B cell (primary cell): ENCODE results near the gene NTS. TPM values are rescaled to one million over a fixed set of nuclear protein-coding genes. Genes with fewer than 3 reads are reported as not detected.

ENCODE experiments used
- ATAC-seq: fragments of 200-7000 bp; cut with Tn5 transposase; one replicate; pipeline ENCODE4 v1.10.0; 2021; ENCODE audit warnings: low read depth, mild to moderate bottlenecking, moderate number of reproducible peaks, moderate library complexity
- CTCF ChIA-PET: fragments of 350-600 bp; sonication (Branson Sonifier 250); formaldehyde crosslinking; loops from one replicate; lab custom pipeline; 2021; ENCODE audit warnings: antibody characterized with exemption, inconsistent platforms; lab: Charles Lee
- POLR2A ChIA-PET: fragments of 350-600 bp; sonication (Branson Sonifier 250); formaldehyde crosslinking; loops from one replicate; lab custom pipeline; 2021; ENCODE audit warnings: antibody characterized with exemption; lab: Charles Lee
- DNase-seq: peaks from one replicate; pipeline ENCODE4 v3.0.0; 2013
- H2AFZ ChIP-seq: 2 replicates; pipeline ENCODE4 v1.6.1; 2012; ENCODE audit warnings: mild to moderate bottlenecking, low read depth, low read length; ENCODE audit not compliant: insufficient read depth, poor library complexity, severe bottlenecking
- H3K27ac ChIP-seq, 2 donors: 1 replicate in 1 of 2; 2 replicates in 1 of 2; pipeline ENCODE4 v1.5.1; 2012 to 2013; ENCODE audit warnings: low read length in 2 of 2, mild to moderate bottlenecking in 2 of 2, moderate library complexity in 1 of 2
- H3K27me3 ChIP-seq, 4 experiments: fragments of 200-600 bp in 1 of 4; sonication (generic) in 1 of 4; replicated peaks in 1 of 4; 1 replicate in 2 of 4; 2 replicates in 2 of 4; pipeline versions ENCODE4 v1.6.1 to v1.7.0; 2013 to 2016; ENCODE audit warnings: low read length in 3 of 4, mild to moderate bottlenecking in 2 of 4, mixed read lengths in 1 of 4, moderate library complexity in 1 of 4; ENCODE audit not compliant: insufficient read depth in 4 of 4, control insufficient read depth in 3 of 4; ENCODE audit errors: control extremely low read depth in 1 of 4
- H3K36me3 ChIP-seq, 2 experiments: replicated peaks in 1 of 2; 1 replicate in 1 of 2; 2 replicates in 1 of 2; pipeline versions ENCODE4 v1.6.1 to v1.7.1; 2013; ENCODE audit warnings: low read length in 1 of 2; ENCODE audit not compliant: insufficient read depth in 2 of 2, control insufficient read depth in 1 of 2; ENCODE audit errors: control extremely low read depth in 1 of 2, extremely low read depth in 1 of 2
- H3K4me1 ChIP-seq, 2 donors: fragments of 200-600 bp in 1 of 2; sonication (generic) in 1 of 2; 1 replicate in 1 of 2; 2 replicates in 1 of 2; pipeline versions ENCODE4 v1.5.1 to v1.6.1; 2013 to 2017; ENCODE audit warnings: low read length in 2 of 2; ENCODE audit not compliant: control insufficient read depth in 2 of 2, insufficient read depth in 2 of 2
- H3K4me2 ChIP-seq: replicated peaks from 2 replicates; pipeline ENCODE3; 2012; ENCODE audit warnings: mild to moderate bottlenecking, low read depth, low read length; ENCODE audit not compliant: poor library complexity, severe bottlenecking
- H3K4me3 ChIP-seq, 5 experiments: fragments of 200-600 bp in 1 of 5; sonication (generic) in 1 of 5; 1 replicate in 3 of 5; 2 replicates in 2 of 5; pipeline versions ENCODE4 v1.5.1 to v1.7.0; 2011 to 2016; ENCODE audit warnings: low read length in 4 of 5, mild to moderate bottlenecking in 4 of 5, low read depth in 2 of 5, control low read depth in 1 of 5, moderate library complexity in 1 of 5; ENCODE audit not compliant: insufficient read depth in 1 of 5; ENCODE audit errors: control extremely low read depth in 1 of 5, extremely low read depth in 1 of 5
- H3K79me2 ChIP-seq: fragments of 200-600 bp; sonication (generic); one replicate; pipeline ENCODE4 v1.6.0; 2016; ENCODE audit warnings: low read length; ENCODE audit not compliant: control insufficient read depth, insufficient read depth
- H3K9ac ChIP-seq: fragments of 200-600 bp; sonication (generic); 2 replicates; pipeline ENCODE4 v1.6.1; 2017; ENCODE audit warnings: mild to moderate bottlenecking, low read length, moderate library complexity
- H3K9me3 ChIP-seq, 3 donors: one replicate each; pipeline versions ENCODE4 v1.6.1 to v1.7.1; 2013; ENCODE audit warnings: low read length in 2 of 3; ENCODE audit not compliant: control insufficient read depth in 2 of 3, insufficient read depth in 1 of 3; ENCODE audit errors: control extremely low read depth in 1 of 3
- H4K20me1 ChIP-seq: 2 replicates; pipeline ENCODE4 v1.6.0; 2012; ENCODE audit warnings: mild to moderate bottlenecking, low read length; ENCODE audit not compliant: insufficient read depth, control insufficient read depth, poor library complexity, severe bottlenecking
- H3K27ac Mint-ChIP-seq: one replicate; pipeline ENCODE4 v1.8.0; 2021; ENCODE audit warnings: mixed read lengths
- H3K27me3 Mint-ChIP-seq: one replicate; pipeline ENCODE4 v1.8.0; 2021; ENCODE audit warnings: mixed read lengths
- H3K4me1 Mint-ChIP-seq: one replicate; pipeline ENCODE4 v1.8.0; 2021; ENCODE audit warnings: mixed read lengths
- H3K4me3 Mint-ChIP-seq: one replicate; pipeline ENCODE4 v1.8.0; 2021; ENCODE audit warnings: mixed read lengths
- H3K9me3 Mint-ChIP-seq: one replicate; pipeline ENCODE4 v1.8.0; 2022; ENCODE audit warnings: mixed read lengths; ENCODE audit not compliant: insufficient read depth
- EZH2 ChIP-seq: IDR thresholded peaks from 2 replicates; pipeline ENCODE4 v1.6.1; 2012; ENCODE audit warnings: borderline replicate concordance, low read depth, mild to moderate bottlenecking, moderate library complexity, low read length; ENCODE audit not compliant: insufficient read depth, poor library complexity, severe bottlenecking
- WGBS: methylation state at CpG from one replicate; pipeline ENCODE4 v1.1.5; 2013; ENCODE audit warnings: missing lambda C conversion rate; ENCODE audit not compliant: insufficient coverage; 5-methylcytosine and 5-hydroxymethylcytosine counted together
- intact Hi-C: fragments of 100-400 bp; cut with micrococcal nuclease; formaldehyde crosslinking; loops from one replicate; pipeline ENCODE4 v1.10.0; 2022
- polyA plus RNA-seq: library from polyadenylated mRNA; depleted of rRNA; stranded (reverse); fragments of >200 nt; gene quantifications from 2 replicates; pipeline ENCODE4 v1.2.3, GENCODE V29; 2012
- total RNA-seq, 2 donors: library from RNA; stranded (reverse); fragments of 120-200 nt in 1 of 2; gene quantifications; 1 replicate in 1 of 2; 2 replicates in 1 of 2; pipeline versions ENCODE4 v1.2.3 to v1.2.4, GENCODE V29; 2013 to 2022
- TF ChIP-seq, protein P1 (sequence below): fragments of 200-600 bp; IDR thresholded peaks from one replicate; pipeline ENCODE4 v1.8.0; 2022; ENCODE audit warnings: antibody characterized with exemption, mild to moderate bottlenecking

Gene NTS
- total and polyA plus RNA-seq, 2 donors (not counting 1 experiment from before 2014, with no cell fraction given), result not detected

DNA sequence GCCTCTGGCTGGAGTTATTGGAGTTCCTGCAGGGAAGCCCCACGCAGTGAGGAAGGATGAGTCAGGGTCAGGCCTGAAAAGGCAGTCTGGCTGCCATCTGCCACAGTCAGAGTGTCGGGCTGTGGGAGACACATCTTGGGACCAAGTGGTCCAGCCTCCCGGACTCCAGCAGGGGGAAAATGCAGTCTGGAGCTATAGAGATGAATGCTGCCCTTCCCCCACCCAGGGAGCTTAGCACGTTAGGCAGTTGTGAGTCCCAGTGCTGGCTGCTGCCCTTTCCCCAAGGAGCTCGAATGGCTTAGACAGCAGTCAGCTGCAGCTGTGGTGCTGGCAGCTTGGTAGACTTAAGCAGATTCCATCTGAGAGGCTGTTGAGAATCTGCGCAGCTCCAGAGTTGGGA lies 8.2 kb upstream of the NTS start:
- Mint-ChIP-seq H3K4me1 (no peaks in the 10 kb centered on the region), H3K4me3 (no peak overlapping the region), H3K9me3 (no peaks in the 10 kb centered on the region), H3K27me3 (no peaks in the 10 kb centered on the region), H3K27ac (no peak overlapping the region)
- Histone ChIP-seq H3K9ac (no peak overlapping the region), H3K79me2 (no peaks in the 10 kb centered on the region), H3K27ac (no peak overlapping the region), H3K27me3 (no peaks in the 10 kb centered on the region), H3K4me3 (no peak overlapping the region), H2AFZ (no peak overlapping the region), H3K4me1 (no peaks in the 10 kb centered on the region), H3K4me2 (no peak overlapping the region), H3K36me3 (no peaks in the 10 kb centered on the region), H3K9me3 (no peaks in the 10 kb centered on the region), H4K20me1 (no peaks in the 10 kb centered on the region)
- ChIA-PET POLR2A (no interaction called here), CTCF (no interaction called here)
- DNase-seq, result no peak
- 80% methylated on average over 6 of the region's 6 CpGs for WGBS
- no peak for ATAC-seq
- TF ChIP-seq, protein P1, sequence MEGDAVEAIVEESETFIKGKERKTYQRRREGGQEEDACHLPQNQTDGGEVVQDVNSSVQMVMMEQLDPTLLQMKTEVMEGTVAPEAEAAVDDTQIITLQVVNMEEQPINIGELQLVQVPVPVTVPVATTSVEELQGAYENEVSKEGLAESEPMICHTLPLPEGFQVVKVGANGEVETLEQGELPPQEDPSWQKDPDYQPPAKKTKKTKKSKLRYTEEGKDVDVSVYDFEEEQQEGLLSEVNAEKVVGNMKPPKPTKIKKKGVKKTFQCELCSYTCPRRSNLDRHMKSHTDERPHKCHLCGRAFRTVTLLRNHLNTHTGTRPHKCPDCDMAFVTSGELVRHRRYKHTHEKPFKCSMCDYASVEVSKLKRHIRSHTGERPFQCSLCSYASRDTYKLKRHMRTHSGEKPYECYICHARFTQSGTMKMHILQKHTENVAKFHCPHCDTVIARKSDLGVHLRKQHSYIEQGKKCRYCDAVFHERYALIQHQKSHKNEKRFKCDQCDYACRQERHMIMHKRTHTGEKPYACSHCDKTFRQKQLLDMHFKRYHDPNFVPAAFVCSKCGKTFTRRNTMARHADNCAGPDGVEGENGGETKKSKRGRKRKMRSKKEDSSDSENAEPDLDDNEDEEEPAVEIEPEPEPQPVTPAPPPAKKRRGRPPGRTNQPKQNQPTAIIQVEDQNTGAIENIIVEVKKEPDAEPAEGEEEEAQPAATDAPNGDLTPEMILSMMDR, result no peak
- TF ChIP-seq EZH2, result no peak
- intact Hi-C loops, result loop anchor here (5.0 kb wide), 1 partner anchor 399 kb away; no protein-coding TSS in a partner anchor

GRCh38 chr12:85866986-85867776 lies 6.9 kb upstream of the NTS start:
- H3K79me2 ChIP-seq, result no peaks in the 10 kb centered on the region
- H3K27ac ChIP-seq, result no peak overlapping the region
- H3K27ac Mint-ChIP-seq, result no peak overlapping the region
- ATAC-seq (no peak), DNase-seq (peak; percentile 19)
- H3K9me3 ChIP-seq, result no peaks in the 10 kb centered on the region
- no peak overlapping the region for H3K4me3 Mint-ChIP-seq
- no peak for TF ChIP-seq EZH2
- TF ChIP-seq, protein P1, result peak; percentile 59
- no peaks in the 10 kb centered on the region for H3K4me1 Mint-ChIP-seq
- no peaks in the 10 kb centered on the region for H3K27me3 Mint-ChIP-seq
- no peak overlapping the region for H2AFZ ChIP-seq
- no peaks in the 10 kb centered on the region for H3K9me3 Mint-ChIP-seq
- no peak overlapping the region for H3K4me2 ChIP-seq
- WGBS, result no CpG with 5 or more reads among the region's 5 CpGs
- ChIA-PET POLR2A (no interaction called here), CTCF (interaction anchor here (0.7 to 1.7 kb wide), 6 partner anchors 11 to 992 kb away, joined by 3 to 8 read pairs (median 4); no protein-coding TSS in a partner anchor)
- no peak overlapping the region for H3K4me3 ChIP-seq
- no peaks in the 10 kb centered on the region for H3K27me3 ChIP-seq
- no peaks in the 10 kb centered on the region for H3K36me3 ChIP-seq
- H3K4me1 ChIP-seq, result no peaks in the 10 kb centered on the region
- no peak overlapping the region for H3K9ac ChIP-seq
- intact Hi-C loops, result loop anchor here (5.0 kb wide), 1 partner anchor 400 kb away; no protein-coding TSS in a partner anchor
- no peaks in the 10 kb centered on the region for H4K20me1 ChIP-seq
